ENCODE data around the gene CERS4.
"Not testable (repeated sequence)": the region's sequence is repeated elsewhere in the genome, so short reads cannot be mapped to it uniquely, and the experiment has no call there.

The CERS4 gene

GRCh38 chr19:8208922-8209461 lies at the start of gene CERS4:
Gene CERS4 (plus strand): TSS chr19:8209370. CDS start chr19:8251077, 41,707 bp downstream.
- DNase-seq (ENCODE audit: low spot score): peak; percentile 65

DNA sequence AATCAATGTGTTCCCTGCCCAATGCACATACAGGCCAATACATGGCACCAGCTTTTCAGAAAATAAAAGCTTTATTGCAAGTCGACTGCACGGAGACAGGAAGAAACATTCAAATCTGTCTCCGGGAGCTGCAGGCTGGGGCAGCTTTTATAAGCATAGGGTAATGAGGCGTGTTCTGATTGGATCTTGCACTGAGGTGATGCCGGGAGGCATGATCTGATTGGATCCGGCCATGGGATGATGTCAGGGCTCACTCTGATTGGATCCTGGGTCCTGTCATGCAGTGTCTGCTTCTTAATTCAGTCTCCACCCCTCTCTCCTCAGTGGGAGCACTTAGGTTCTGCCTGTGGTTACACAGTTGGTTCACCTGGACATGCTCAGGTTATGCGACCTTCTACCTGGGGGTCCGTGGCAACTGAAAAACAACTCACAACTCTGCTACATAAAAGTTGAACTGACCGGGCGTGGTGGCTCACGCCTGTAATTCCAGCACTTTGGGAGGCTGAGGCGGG lies 48.0 kb upstream of the CERS4 start:
- peak; percentile 35 for DNase-seq (ENCODE audit: low spot score)

DNA sequence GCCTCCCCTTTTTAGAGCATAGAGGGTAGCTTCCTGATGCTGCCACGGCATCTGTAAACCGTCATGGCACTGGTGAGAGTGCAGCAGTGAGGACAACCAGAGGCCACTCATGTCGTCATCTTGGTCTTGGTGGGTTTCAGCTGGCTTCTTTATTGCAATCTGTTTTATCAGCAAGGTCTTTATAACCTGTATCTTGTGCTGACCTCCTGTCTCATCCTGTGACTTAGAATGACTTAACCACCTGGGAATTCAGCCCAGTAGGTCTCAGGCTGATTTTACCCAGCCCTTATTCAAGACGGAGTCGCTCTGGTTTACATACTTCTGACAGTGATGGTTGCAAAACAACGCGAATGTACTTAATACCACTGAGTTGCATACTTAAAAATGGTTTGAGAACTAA lies 45.4 kb upstream of the CERS4 start:
- no peak for DNase-seq (ENCODE audit: low spot score)

- DNase-seq (ENCODE audit: low spot score): no peak
Observed at GRCh38 chr19:8167985-8168384, 41.2 kb upstream of the CERS4 start.

GRCh38 chr19:8168537-8168936 lies 40.6 kb upstream of the CERS4 start:
- no peak for DNase-seq (ENCODE audit: low spot score)

- no peak for DNase-seq (ENCODE audit: low spot score)
Observed at GRCh38 chr19:8174706-8175105, 34.5 kb upstream of the CERS4 start.

DNA sequence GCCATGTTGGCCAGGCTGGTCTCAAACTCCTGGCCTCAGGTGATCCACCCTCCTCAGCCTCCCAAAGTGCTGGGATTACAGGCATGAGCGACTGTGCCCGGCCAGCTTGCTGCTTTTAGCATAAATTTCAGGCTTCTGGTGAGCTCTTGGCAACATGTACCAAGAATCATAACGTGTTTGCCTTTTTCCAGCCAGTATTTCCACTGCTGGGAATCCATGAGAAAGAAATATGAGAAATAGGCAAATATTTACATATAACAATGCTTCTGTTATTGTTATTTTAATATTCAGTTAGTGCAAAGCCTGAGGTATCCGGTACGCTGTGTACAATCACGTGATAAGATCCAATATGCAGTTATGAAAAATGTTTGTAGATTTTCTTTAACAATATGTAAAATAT lies 29.2 kb upstream of the CERS4 start:
- DNase-seq (ENCODE audit: low spot score): no peak

GRCh38 chr19:8184274-8184673 lies 24.9 kb upstream of the CERS4 start:
- DNase-seq (ENCODE audit: low spot score): no peak

DNA sequence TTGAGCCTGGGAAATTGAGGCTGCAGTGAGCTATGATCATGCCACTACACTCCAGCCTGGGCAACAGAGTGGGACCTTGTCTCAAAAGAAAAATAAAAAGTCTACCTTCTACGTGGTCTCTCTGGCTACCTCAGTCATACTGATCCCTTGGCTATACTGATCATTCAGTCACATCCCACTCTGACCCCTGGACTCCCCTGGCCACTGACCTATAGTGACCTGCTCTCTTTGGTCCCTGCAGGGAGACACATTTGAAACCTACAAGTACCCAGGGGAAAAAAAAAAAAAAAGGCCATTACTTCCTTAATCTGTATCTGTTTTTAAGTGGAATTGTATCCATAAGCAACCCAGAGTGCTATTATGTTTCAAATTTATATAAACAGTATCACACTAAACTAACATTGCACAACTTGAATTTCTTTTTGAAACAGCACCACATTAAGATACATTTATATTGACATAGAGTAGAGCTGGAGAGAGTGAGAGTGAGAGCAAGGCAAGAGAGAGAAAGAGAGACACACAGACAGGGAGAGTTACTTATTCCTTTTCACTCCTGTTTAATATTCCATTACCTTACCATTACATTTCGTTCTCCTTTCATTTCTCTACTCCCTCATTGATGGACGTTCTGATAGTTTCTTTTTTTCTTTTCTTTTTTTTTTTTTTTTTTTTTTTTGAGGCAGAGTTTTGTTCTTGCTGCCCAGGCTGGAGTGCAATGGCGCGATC lies 23.7 kb upstream of the CERS4 start:
- no peak for DNase-seq (ENCODE audit: low spot score)

GRCh38 chr19:8192221-8192820 lies 16.8 kb upstream of the CERS4 start:
- DNase-seq (ENCODE audit: low spot score): no peak

DNA sequence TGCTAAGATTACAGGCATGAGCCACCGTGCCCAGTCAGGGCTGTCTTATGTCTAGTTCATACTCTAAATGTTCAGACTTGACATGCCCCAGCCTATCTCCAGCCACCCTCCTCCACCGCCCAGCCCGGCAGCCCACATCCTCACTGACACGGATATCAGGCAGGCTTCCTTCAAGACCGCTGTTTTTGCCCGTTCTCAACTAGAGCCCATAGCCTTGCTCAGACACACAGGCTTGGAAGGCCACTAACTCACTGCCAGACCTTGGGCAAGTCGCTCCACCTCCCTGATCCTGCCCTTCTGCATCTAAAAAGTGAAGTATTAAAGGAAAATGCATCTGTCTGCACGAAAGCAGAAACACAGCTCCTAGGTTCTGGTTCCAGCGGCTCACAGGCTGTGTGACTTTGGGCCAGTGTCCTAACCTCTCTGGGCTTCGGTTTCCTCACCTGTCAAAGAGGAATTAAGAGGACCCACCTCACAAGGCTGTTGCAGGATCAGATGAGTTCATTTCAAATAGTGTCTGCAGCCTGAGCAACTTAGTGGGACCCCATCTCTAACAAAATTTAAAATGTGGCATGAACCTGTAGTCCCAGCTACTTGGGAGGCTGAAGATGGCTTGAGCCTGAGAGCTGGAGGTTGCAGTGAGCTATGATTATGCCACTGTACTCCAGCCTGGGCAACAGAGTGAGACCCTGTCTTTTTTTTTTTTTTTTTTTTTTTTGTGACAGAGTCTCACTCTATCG lies 14.5 kb upstream of the CERS4 start:
- peak; percentile 47 for DNase-seq (ENCODE audit: low spot score)

DNA sequence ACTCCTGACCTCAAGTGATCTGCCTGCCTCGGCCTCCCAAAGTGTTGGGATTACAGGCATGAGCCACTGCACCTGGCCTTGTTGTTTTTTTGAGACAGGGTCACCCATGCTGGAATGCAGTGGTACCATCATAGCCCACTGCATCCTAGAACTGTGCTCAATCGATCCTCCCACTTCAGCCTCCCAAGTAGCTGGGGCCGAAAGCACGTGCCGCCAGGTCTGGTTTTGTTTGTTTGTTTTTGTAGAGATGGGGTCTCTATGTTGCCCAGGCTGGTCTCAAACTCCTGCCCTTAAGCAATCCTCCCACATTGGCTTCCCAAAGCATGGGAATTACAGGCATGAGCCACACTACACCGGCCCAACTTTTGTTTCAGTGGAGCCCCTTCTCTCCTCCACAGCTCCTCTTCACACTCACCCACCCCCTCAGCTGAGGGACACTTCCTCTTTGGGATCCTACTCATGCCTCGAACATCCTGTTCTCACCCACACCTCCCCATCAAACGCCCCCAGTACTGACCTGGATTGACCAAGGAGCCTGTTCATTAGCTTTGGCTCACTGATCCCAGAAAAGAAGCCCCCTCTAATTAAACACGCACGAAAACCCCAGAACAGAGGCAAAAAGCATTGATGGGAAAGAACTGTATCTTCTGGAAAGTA lies 12.8 kb upstream of the CERS4 start:
- DNase-seq (ENCODE audit: low spot score): no peak

DNA sequence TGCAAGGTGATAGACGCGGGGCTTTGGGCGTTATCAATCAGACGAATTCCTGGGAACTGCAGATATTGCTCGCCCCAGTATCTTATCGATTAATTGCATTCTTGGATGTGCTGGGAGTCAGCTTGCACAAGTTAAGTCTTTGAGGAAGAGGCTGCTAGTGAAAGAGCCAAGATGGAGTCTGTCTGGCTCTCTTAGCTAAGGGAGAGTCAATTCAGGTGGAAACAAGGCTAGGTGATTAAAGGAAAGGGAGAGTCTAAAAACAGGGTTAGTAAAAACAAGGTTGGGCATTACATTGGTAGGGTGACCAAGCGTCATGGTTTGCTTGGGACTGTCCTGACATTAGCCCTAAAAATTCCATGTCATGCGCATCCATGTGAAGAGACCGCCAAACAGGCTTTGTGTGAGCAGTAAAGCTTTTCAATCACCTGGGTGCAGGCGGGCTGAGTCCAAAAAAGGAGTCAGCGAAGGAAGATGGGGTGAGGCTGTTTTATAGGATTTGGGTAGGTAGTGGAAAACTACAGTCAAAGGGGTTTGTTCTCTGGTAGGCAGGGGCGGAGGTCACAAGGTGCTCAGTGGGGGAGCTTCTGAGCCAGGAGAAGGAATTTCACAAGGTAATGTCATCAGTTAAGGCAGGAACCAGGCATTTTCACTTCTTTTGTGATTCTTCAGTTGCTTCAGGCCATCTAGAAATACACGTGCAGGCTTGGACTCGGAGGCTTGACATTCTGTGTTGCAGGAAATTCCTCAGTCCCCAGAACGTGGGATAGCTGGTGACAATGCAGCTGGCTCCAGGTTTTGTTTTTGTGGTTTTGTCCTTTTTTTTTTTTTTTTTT lies 5.7 kb upstream of the CERS4 start:
- DNase-seq (ENCODE audit: low spot score): not testable (repeated sequence)

- DNase-seq (ENCODE audit: low spot score): no peak
Observed at GRCh38 chr19:8204961-8205360, 4.2 kb upstream of the CERS4 start.

- DNase-seq (ENCODE audit: low spot score): no peak
Observed at GRCh38 chr19:8206147-8207087, 2.8 kb upstream of the CERS4 start.

DNA sequence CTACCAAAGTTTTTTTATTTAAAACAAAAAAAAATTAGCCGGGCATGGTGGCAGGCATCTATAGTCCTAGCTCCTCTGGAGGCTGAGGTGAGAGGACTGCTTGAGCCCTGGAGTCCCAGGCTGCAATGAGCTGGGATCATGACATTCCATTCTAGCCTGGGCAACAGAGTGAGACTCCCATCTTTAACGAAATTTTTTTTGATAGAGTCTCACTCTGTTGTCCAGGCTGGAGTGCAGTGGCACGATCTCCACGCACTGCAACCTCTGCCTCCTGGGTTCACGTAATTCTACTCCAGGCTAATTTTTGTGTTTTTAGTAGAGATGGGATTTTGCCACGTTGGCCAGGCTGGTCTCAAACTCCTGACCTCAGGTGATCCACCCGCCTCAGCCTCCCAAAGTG lies 1.8 kb upstream of the CERS4 start:
- DNase-seq (ENCODE audit: low spot score): not testable (repeated sequence)

- no peak for DNase-seq (ENCODE audit: low spot score)
Observed at GRCh38 chr19:8208119-8208921, 850 bp upstream of the CERS4 start.

DNA sequence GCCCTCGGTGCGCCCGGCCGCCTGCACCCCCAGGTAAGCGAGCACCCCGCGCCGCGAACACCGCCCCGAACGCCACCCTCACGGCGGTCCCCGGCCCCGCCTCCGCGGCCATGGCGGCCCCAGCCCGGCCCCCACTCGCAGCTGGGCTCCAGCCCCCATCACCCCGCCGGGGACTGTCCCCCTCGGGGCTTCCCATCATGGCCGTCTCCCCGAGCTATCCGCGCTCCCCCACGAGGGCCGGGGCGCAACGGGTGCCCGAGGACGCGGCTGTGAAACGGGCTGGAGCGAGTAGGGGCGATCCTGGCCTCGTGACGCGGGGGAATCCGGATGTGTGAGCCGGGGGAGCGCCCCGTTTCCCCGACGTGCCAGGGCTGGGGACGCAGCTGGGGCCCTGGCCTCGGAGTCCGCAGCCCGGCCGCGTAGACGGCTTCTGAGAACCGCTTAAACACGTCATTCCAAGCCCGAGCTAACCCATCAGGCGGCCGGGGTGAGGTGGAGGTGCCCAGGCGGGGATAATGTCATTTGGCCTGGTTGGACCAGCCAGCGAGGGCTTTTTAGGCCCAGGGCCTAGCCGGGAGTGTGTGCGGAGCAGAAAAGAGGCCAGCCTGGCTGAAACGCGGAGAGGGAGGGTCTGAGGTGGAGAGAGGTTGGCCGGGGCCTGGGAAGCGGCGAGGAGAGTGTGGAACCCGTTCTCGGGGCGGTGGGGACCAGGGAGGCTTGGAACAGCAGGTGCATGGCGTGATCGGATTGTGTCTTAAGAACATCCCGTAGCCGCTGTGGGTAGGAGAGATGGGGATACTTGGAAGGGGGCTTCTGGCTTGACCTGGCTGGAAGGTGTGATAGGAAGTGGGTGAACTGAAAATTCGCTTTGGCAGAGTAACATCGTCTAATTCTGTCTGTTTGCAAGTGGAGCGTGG lies 550 bp downstream of the CERS4 start:
- peak; percentile 65 for DNase-seq (ENCODE audit: low spot score)
